ENCODE measurements around the gene TEX264. TPM values are rescaled to one million over a fixed set of nuclear protein-coding genes. Genes with fewer than 3 reads are reported as not detected.
A peak's percentile ranks its signal among the peaks of the same experiment; 100 is the strongest.

The TEX264 gene
- total RNA-seq, 1 experiment from 2014 or later = 46.4 TPM

GRCh38 chr3:51670053-51670822 lies 814 bp upstream of the TEX264 start:
- Mint-ChIP-seq H3K4me3 (ENCODE audit: unreplicated experiment) (peak overlapping the region; percentile 89), H3K27me3 (ENCODE audit: insufficient read depth, unreplicated experiment) (no peaks in the 10 kb centered on the region), H3K4me1 (ENCODE audit: insufficient read depth, unreplicated experiment) (peaks cover 36% of the 10 kb centered on the region), H3K27ac (ENCODE audit: low read depth, unreplicated experiment) (peak overlapping the region; percentile 51), H3K9me3 (ENCODE audit: unreplicated experiment) (no peaks in the 10 kb centered on the region), H3K36me3 (ENCODE audit: insufficient read depth, unreplicated experiment) (peaks cover 6% of the 10 kb centered on the region)
- peak; percentile 38 for DNase-seq (ENCODE audit: unreplicated experiment)
- BruUV-seq (replicated peaks) = no TSS peak
- CTCF ChIA-PET = interaction anchor here (0.7 to 10.1 kb wide), 35 partner anchors 11 to 1316 kb away, joined by 3 to 213 read pairs (median 5); partner anchors contain the start of genes DCAF1 and RAD54L2
- TF ChIP-seq CTCF (IDR thresholded peaks at IDR 0.05; ENCODE audit: unreplicated experiment) = no peak
- intact Hi-C loops (cut with micrococcal nuclease) = loop anchor here (5.0 to 10.0 kb wide), 2 partner anchors 283 to 1055 kb away; partner anchors contain the start of genes CISH, MANF and MAPKAPK3
- POLR2A ChIA-PET = interaction anchor here (1.0 to 8.6 kb wide), 6 partner anchors 12 to 169 kb away, joined by 3 to 173 read pairs (median 13); partner anchors contain the start of genes DCAF1 and RAD54L2

- Mint-ChIP-seq H3K27ac (ENCODE audit: low read depth, unreplicated experiment) (peak overlapping the region; percentile 86), H3K36me3 (ENCODE audit: insufficient read depth, unreplicated experiment) (peaks cover 10% of the 10 kb centered on the region)
- TF ChIP-seq CTCF (IDR thresholded peaks at IDR 0.05; ENCODE audit: unreplicated experiment) = no peak
Observed at GRCh38 chr3:51671734-51672475, 853 bp downstream of the TEX264 start.

GRCh38 chr3:51673181-51673801 lies 2.2 kb downstream of the TEX264 start:
- Mint-ChIP-seq H3K27me3 (ENCODE audit: insufficient read depth, unreplicated experiment) (no peaks in the 10 kb centered on the region), H3K27ac (ENCODE audit: low read depth, unreplicated experiment) (peak overlapping the region; percentile 73), H3K4me3 (ENCODE audit: unreplicated experiment) (peak overlapping the region; percentile 61), H3K36me3 (ENCODE audit: insufficient read depth, unreplicated experiment) (peaks cover 14% of the 10 kb centered on the region), H3K4me1 (ENCODE audit: insufficient read depth, unreplicated experiment) (peaks cover 47% of the 10 kb centered on the region), H3K9me3 (ENCODE audit: unreplicated experiment) (no peaks in the 10 kb centered on the region)
- POLR2A ChIA-PET = interaction anchor here (0.7 to 8.6 kb wide), 7 partner anchors 9 to 1382 kb away, joined by 3 to 173 read pairs (median 4); partner anchors contain the start of gene DCAF1
- no peak for TF ChIP-seq CTCF (IDR thresholded peaks at IDR 0.05; ENCODE audit: unreplicated experiment)
- no TSS peak for BruUV-seq (replicated peaks)
- CTCF ChIA-PET = interaction anchor here (0.7 to 10.1 kb wide), 6 partner anchors 8 to 172 kb away, joined by 3 to 213 read pairs (median 6); partner anchors contain the start of gene DCAF1
- intact Hi-C loops (cut with micrococcal nuclease) = loop anchor here (5.0 to 10.0 kb wide), 2 partner anchors 286 to 1058 kb away; partner anchors contain the start of genes CISH, MANF and MAPKAPK3
- no peak for DNase-seq (ENCODE audit: unreplicated experiment)

More at GRCh38 chr3:51671734-51672475, 853 bp downstream of the TEX264 start:
- ChIA-PET CTCF (interaction anchor here (0.5 to 10.1 kb wide), 9 partner anchors 10 to 382 kb away, joined by 3 to 213 read pairs (median 5); partner anchors contain the start of gene DCAF1), POLR2A (interaction anchor here (0.6 to 8.6 kb wide), 13 partner anchors 8 to 1521 kb away, joined by 3 to 173 read pairs (median 4); partner anchors contain the start of genes ABHD14A, CYB561D2, DCAF1 and NPRL2)
- BruUV-seq (replicated peaks) = no TSS peak
- H3K9me3 Mint-ChIP-seq (ENCODE audit: unreplicated experiment) = no peaks in the 10 kb centered on the region
- H3K27me3 Mint-ChIP-seq (ENCODE audit: insufficient read depth, unreplicated experiment) = no peaks in the 10 kb centered on the region
- intact Hi-C loops (cut with micrococcal nuclease) = loop anchor here (5.0 to 10.0 kb wide), 2 partner anchors 285 to 1057 kb away; partner anchors contain the start of genes CISH, MANF and MAPKAPK3
- peak overlapping the region; percentile 89 for H3K4me3 Mint-ChIP-seq (ENCODE audit: unreplicated experiment)
- peak; percentile 78 for DNase-seq (ENCODE audit: unreplicated experiment)
- H3K4me1 Mint-ChIP-seq (ENCODE audit: insufficient read depth, unreplicated experiment) = peaks cover 46% of the 10 kb centered on the region

Measured in MCF 10A (cell line).